Bronchial epithelial cell (primary cell): ENCODE results near the gene OPRL1. TPM values are rescaled to one million over a fixed set of nuclear protein-coding genes. Genes with fewer than 3 reads are reported as not detected.

Experiments used
- DNase-seq: peaks from one replicate; pipeline ENCODE4 v3.0.0-alpha.2; 2010; ENCODE audit warnings: low read depth
- FAIRE-seq: peaks from 2 replicates; lab custom pipeline; 2011; peaks lifted over from hg19 to GRCh38; lab: Jason Lieb, UNC
- H3K27me3 ChIP-seq: 2 replicates; pipeline ENCODE4 v1.5.1; 2011; ENCODE audit warnings: low read length; ENCODE audit not compliant: control insufficient read depth, insufficient read depth
- H3K36me3 ChIP-seq: 2 replicates; pipeline ENCODE4 v1.5.1; 2011; ENCODE audit warnings: low read length; ENCODE audit not compliant: control insufficient read depth, insufficient read depth
- H3K4me3 ChIP-seq: 2 replicates; pipeline ENCODE4 v1.5.1; 2011; ENCODE audit warnings: mild to moderate bottlenecking, low read depth, low read length, control low read depth
- CTCF ChIP-seq: IDR thresholded peaks from 2 replicates; pipeline ENCODE4 v1.5.1; 2011; ENCODE audit warnings: mild to moderate bottlenecking, moderate library complexity, low read length, control low read depth, inconsistent platforms; ENCODE audit not compliant: insufficient read depth, severe bottlenecking
- total RNA-seq: library from RNA; depleted of rRNA; stranded (reverse); fragments of >200 nt; gene quantifications from 2 replicates; pipeline ENCODE4 v1.2.1, GENCODE V29; 2014

Gene OPRL1
- total RNA-seq, 1 donor from 2014 or later: under 0.01 TPM

GRCh38 chr20:64099880-64100565 is 20.1 kb downstream of the OPRL1 start:
- no peak for DNase-seq
- Histone ChIP-seq H3K36me3 (no peaks in the 10 kb centered on the region), H3K4me3 (no peak overlapping the region), H3K27me3 (peaks cover 19% of the 10 kb centered on the region)
- TF ChIP-seq CTCF: no peak
- no peak for FAIRE-seq

- Histone ChIP-seq H3K36me3 (no peaks in the 10 kb centered on the region), H3K27me3 (peaks cover 19% of the 10 kb centered on the region), H3K4me3 (no peak overlapping the region)
- TF ChIP-seq CTCF: no peak
- no peak for DNase-seq
- no peak for FAIRE-seq
Measured at GRCh38 chr20:64100566-64100888, 20.6 kb downstream of the OPRL1 start.

- no peak for TF ChIP-seq CTCF
- Histone ChIP-seq H3K27me3 (peaks cover 19% of the 10 kb centered on the region), H3K4me3 (no peak overlapping the region), H3K36me3 (no peaks in the 10 kb centered on the region)
- DNase-seq (no peak), FAIRE-seq (no peak)
Measured at GRCh38 chr20:64100946-64101688, 21.2 kb downstream of the OPRL1 start.

GRCh38 chr20:64101731-64102621 is 22.1 kb downstream of the OPRL1 start:
- peak; percentile 86 for TF ChIP-seq CTCF
- peak overlapping the region; percentile 6 for H3K4me3 ChIP-seq
- H3K27me3 ChIP-seq: peaks cover 19% of the 10 kb centered on the region
- H3K36me3 ChIP-seq: no peaks in the 10 kb centered on the region
- DNase-seq (no peak), FAIRE-seq (no peak)

GRCh38 chr20:64102647-64103354 is 22.9 kb downstream of the OPRL1 start:
- H3K4me3 ChIP-seq: no peak overlapping the region
- DNase-seq (no peak), FAIRE-seq (no peak)
- no peak for TF ChIP-seq CTCF
- H3K36me3 ChIP-seq: no peaks in the 10 kb centered on the region
- peaks cover 21% of the 10 kb centered on the region for H3K27me3 ChIP-seq
